DMS 273 treated with DMSO at 0.1 percent for 48 hours (cell line): ENCODE measurements around the gene KIF14.
A peak's percentile ranks its signal among the peaks of the same experiment; 100 is the strongest.
"Not testable (repeated sequence)": the region's sequence is repeated elsewhere in the genome, so short reads cannot be mapped to it uniquely, and the experiment has no call there.

Experiments used
- DNase-seq: peaks from one replicate; lab custom pipeline; 2025; lab: John Stamatoyannopoulos, UW

Gene KIF14

GRCh38 chr1:200546577-200546976 lies 74.0 kb downstream of the KIF14 start:
- no peak for DNase-seq

GRCh38 chr1:200542162-200542561 lies 78.4 kb downstream of the KIF14 start:
- no peak for DNase-seq

- DNase-seq, result no peak
These were observed 80.3 kb downstream of the KIF14 start for GRCh38 chr1:200540281-200540680.

- no peak for DNase-seq
These were observed 82.4 kb downstream of the KIF14 start for GRCh38 chr1:200538179-200538578.

GRCh38 chr1:200535605-200536004 lies 84.9 kb downstream of the KIF14 start:
- DNase-seq, result no peak

GRCh38 chr1:200530623-200531261 lies 89.8 kb downstream of the KIF14 start:
- DNase-seq, result no peak

- DNase-seq, result no peak
These were observed 91.5 kb downstream of the KIF14 start for GRCh38 chr1:200528858-200529606.

- DNase-seq, result no peak
These were observed 92.9 kb downstream of the KIF14 start for GRCh38 chr1:200527670-200528069.

GRCh38 chr1:200526709-200527612 lies 93.6 kb downstream of the KIF14 start:
- DNase-seq, result no peak

- no peak for DNase-seq
These were observed 95.2 kb downstream of the KIF14 start for GRCh38 chr1:200525090-200525987.

- DNase-seq, result not testable (repeated sequence)
These were observed 96.0 kb downstream of the KIF14 start for GRCh38 chr1:200524551-200524950.

- no peak for DNase-seq
These were observed 96.5 kb downstream of the KIF14 start for GRCh38 chr1:200524092-200524491.

- DNase-seq, result no peak
These were observed 99.8 kb downstream of the KIF14 start for GRCh38 chr1:200520735-200521134.

- no peak for DNase-seq
These were observed 102.0 kb downstream of the KIF14 start for GRCh38 chr1:200518524-200518923.

- DNase-seq, result no peak
These were observed 108.4 kb downstream of the KIF14 start for GRCh38 chr1:200512191-200512590.

GRCh38 chr1:200510228-200510623 lies 110.3 kb downstream of the KIF14 start:
- DNase-seq, result peak; percentile 51

- no peak for DNase-seq
These were observed 114.1 kb downstream of the KIF14 start for GRCh38 chr1:200506471-200506870.

- no peak for DNase-seq
These were observed 115.3 kb downstream of the KIF14 start for GRCh38 chr1:200505257-200505656.
